Stomach smooth muscle (tissue), 2 donors: ENCODE data around the gene CDK16.

Source experiments
- H3K27ac ChIP-seq: one replicate; pipeline ENCODE4 v1.7.0; 2013; ENCODE audit warnings: mild to moderate bottlenecking, low read length, inconsistent platforms
- H3K27me3 ChIP-seq, 2 donors: one replicate each; pipeline ENCODE4 v1.7.0; 2013; ENCODE audit warnings: low read length in 2 of 2; ENCODE audit not compliant: insufficient read depth in 2 of 2, control insufficient read depth in 1 of 2
- H3K36me3 ChIP-seq, 2 donors: one replicate each; pipeline ENCODE4 v1.7.0; 2013; ENCODE audit warnings: low read length in 2 of 2; ENCODE audit not compliant: control insufficient read depth in 2 of 2, insufficient read depth in 2 of 2
- H3K4me1 ChIP-seq: one replicate; pipeline ENCODE4 v1.7.0; 2013; ENCODE audit warnings: low read length; ENCODE audit not compliant: control insufficient read depth, insufficient read depth
- H3K4me3 ChIP-seq, 2 donors: one replicate each; pipeline ENCODE4 v1.7.0; 2013; ENCODE audit warnings: low read length in 2 of 2
- H3K9ac ChIP-seq, 2 donors: one replicate each; pipeline ENCODE4 v1.7.0; 2013; ENCODE audit warnings: low read length in 2 of 2, mild to moderate bottlenecking in 1 of 2
- H3K9me3 ChIP-seq, 2 donors: one replicate each; pipeline ENCODE4 v1.7.0; 2013; ENCODE audit warnings: low read length in 2 of 2; ENCODE audit not compliant: control insufficient read depth in 2 of 2
- donor health status: healthy.
- donor health status: Pancreatic carcinoma.

CDK16 gene

DNA sequence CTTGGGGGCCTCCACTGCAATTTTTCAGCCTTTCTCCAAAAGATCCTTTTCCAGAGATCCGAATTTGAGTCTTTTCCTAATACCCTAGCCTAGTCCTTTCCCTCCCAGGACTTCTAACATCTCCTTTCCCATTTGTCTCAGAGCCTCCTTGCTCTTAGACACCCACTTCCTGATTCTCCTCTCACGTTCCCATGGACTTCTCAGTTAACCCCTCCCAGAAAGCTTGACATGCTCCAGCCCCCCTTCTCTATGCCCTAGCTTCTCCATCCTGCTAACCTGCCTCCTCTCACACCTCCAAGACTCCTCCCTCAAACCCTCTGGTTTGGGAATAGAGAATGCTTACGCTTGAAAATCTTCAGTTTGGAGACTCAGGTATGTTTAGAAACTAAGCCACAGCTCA lies 22.4 kb upstream of the CDK16 start:
- Histone ChIP-seq H3K36me3 (peaks cover 23 to 28% of the 10 kb centered on the region in 2 donors), H3K27me3 (no peaks in the 10 kb centered on the region), H3K4me1 (peaks cover 63% of the 10 kb centered on the region), H3K9ac (peak overlapping the region in 1 of 2 donors; percentile 36), H3K9me3 (no peaks in the 10 kb centered on the region), H3K27ac (no peak overlapping the region), H3K4me3 (peak overlapping the region; percentile 19 to 22)

DNA sequence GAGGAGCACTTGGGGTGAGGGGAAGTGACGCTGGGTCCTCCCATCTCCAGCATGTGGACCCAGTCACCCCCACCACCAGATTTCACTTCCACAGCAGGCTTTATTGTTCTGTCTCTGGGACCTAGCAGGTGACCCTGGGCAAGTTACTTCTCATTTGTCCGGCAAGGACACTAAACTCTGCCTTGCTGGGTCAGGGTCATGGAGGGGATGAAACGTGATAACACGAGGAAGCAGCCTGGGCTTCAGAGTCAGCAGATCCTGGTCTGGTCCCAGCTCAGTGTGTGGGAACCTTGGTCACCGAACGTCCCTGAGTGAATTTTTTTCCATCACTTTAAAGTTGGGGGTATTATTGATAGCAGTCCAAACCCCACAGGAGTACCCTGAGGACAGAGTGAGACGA lies 21.0 kb upstream of the CDK16 start:
- peaks cover 38 to 42% of the 10 kb centered on the region in 2 donors for H3K36me3 ChIP-seq
- H3K27ac ChIP-seq, result no peak overlapping the region
- no peak overlapping the region for H3K9ac ChIP-seq

DNA sequence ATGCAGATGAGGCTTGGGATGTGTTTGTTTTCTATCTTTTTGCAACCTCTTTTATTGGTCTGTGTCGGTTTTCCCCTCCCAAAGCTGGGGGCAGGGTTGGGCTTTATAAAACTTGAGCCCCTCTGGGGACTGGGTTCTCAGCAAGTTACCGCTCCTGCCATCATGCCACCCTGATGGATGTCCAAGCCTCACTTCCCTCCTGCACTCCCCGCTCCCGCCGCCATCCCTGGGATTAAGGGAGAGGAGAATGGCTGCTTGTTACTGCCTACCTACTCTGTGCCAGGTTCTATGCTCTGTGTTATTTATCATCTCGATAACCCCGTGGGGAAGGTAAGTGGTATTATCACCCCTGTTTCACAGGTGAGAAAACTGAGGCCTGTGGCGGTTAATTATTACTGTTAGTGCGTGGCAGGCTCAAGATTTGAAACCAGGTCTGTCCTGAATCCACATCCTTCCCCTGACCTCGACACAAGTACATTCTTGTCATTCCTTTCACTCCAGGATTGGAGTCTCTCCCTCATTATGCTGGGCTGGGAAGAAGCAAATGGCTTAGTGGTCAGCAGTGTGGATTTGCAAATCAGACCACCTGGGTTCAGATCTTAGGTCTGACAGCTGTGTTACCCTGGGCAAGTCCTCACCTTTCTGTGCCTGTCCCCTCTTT lies 20.3 kb upstream of the CDK16 start:
- peaks cover 0 to 2% of the 10 kb centered on the region in 2 donors for H3K27me3 ChIP-seq
- no peaks in the 10 kb centered on the region for H3K9me3 ChIP-seq
- peak overlapping the region in 1 of 2 donors; percentile 29 for H3K4me3 ChIP-seq
- H3K4me1 ChIP-seq, result peaks cover 53% of the 10 kb centered on the region
- peaks cover 44 to 48% of the 10 kb centered on the region in 2 donors for H3K36me3 ChIP-seq
- peak overlapping the region in 1 of 2 donors; percentile 21 for H3K9ac ChIP-seq
- no peak overlapping the region for H3K27ac ChIP-seq

More for the DNA sequence above, 21.0 kb upstream of the CDK16 start:
- Histone ChIP-seq H3K4me1 (peaks cover 57% of the 10 kb centered on the region), H3K4me3 (peak overlapping the region in 1 of 2 donors; percentile 29), H3K9me3 (no peaks in the 10 kb centered on the region), H3K27me3 (no peaks in the 10 kb centered on the region)

DNA sequence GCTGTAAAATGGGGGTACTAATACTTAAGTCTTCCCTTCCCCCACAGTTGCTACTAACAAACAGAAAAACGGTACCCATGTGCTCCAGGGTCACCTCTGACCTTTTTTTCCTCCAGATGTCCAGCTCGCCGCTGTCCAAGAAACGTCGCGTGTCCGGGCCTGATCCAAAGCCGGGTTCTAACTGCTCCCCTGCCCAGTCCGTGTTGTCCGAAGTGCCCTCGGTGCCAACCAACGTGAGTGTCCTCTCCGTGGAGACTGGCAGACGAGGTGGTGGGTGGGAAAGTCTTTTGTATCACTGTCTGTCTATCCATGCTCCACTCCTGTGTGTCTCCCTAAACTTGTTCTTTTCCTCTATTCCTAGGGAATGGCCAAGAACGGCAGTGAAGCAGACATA lies 19.8 kb upstream of the CDK16 start:
- H3K27me3 ChIP-seq, result peaks cover 0 to 2% of the 10 kb centered on the region in 2 donors
- no peak overlapping the region for H3K27ac ChIP-seq
- peak overlapping the region in 1 of 2 donors; percentile 15 for H3K4me3 ChIP-seq
- H3K9ac ChIP-seq, result no peak overlapping the region
- no peaks in the 10 kb centered on the region for H3K9me3 ChIP-seq
- H3K36me3 ChIP-seq, result peaks cover 45 to 52% of the 10 kb centered on the region in 2 donors
- H3K4me1 ChIP-seq, result peaks cover 50% of the 10 kb centered on the region

DNA sequence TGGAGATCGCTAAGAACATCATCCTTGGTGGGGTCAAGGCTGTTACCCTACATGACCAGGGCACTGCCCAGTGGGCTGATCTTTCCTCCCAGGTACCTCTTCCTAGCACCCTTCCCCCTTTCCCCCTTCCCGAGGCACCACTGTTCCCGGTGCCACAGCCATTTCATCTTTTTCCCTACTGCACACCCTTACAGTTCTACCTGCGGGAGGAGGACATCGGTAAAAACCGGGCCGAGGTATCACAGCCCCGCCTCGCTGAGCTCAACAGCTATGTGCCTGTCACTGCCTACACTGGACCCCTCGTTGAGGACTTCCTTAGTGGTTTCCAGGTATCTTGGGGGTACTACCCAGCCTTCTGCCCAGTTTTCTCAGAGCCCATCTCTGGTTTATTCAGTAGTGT lies 19.2 kb upstream of the CDK16 start:
- Histone ChIP-seq H3K4me1 (peaks cover 48% of the 10 kb centered on the region), H3K36me3 (peaks cover 45 to 57% of the 10 kb centered on the region in 2 donors), H3K27me3 (peaks cover 0 to 2% of the 10 kb centered on the region in 2 donors), H3K27ac (no peak overlapping the region), H3K4me3 (no peak overlapping the region), H3K9me3 (no peaks in the 10 kb centered on the region), H3K9ac (no peak overlapping the region)

DNA sequence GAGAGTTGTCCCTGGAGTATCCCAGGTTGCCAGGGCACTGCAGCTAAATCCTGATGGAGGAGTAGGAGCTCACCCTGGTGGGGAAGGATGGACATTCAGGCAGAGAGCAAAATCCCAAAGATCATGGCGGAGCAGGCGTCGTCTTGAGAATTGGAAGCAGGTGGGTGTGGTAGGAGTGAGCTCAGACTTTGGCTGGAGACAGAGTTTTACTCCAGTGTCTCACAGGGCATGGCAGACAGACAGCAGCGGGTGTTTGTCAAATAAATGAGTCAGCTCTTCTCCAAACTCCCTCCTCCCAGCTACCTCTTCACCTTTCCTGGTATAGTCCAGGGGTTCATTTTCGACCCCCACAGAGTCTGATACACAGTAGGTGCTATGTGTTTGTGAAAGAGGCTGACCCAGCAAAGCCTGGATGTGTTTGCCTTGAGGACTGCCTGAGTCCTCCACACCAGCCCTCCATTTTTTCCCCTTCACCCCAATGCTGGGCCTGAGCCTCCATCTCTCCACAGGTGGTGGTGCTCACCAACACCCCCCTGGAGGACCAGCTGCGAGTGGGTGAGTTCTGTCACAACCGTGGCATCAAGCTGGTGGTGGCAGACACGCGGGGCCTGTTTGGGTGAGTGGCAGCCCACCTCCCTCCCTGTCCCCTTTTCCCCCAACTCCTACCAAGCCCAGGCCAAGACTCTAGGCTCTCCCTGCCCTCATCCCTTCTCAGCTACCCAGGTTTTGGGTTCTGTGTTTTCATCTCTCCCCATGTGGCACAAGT lies 17.9 kb upstream of the CDK16 start:
- Histone ChIP-seq H3K36me3 (peaks cover 45 to 68% of the 10 kb centered on the region in 2 donors), H3K27me3 (peaks cover 0 to 2% of the 10 kb centered on the region in 2 donors), H3K9ac (no peak overlapping the region), H3K27ac (no peak overlapping the region), H3K9me3 (no peaks in the 10 kb centered on the region), H3K4me3 (no peak overlapping the region), H3K4me1 (peaks cover 35% of the 10 kb centered on the region)

DNA sequence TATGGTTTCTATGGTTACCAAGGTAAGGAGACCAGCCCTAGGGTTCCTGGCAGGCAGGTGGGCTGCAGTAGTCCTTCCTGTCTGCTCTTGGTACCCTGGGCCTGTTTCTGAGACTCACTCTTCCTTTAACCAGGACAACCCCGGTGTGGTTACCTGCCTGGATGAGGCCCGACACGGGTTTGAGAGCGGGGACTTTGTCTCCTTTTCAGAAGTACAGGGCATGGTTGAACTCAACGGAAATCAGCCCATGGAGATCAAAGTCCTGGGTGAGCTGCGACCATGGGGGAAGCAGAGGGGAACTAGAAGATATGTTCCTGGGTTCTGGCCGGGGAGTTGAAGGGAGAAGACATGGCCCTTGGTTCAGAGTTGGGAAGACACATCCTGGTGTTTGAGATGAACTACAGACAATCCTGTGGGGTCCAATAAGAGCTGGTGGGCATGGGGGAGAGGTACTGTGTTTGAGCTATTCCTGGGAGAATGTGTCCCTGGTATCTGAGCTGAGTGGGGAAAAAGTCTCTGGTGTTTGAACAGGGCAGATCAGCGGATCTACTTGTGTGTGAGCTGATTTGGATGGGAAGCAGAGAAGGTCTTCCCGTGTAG lies 17.0 kb upstream of the CDK16 start:
- peaks cover 27% of the 10 kb centered on the region for H3K4me1 ChIP-seq
- H3K4me3 ChIP-seq, result no peak overlapping the region
- no peaks in the 10 kb centered on the region for H3K9me3 ChIP-seq
- peaks cover 0 to 2% of the 10 kb centered on the region in 2 donors for H3K27me3 ChIP-seq
- peaks cover 50 to 77% of the 10 kb centered on the region in 2 donors for H3K36me3 ChIP-seq
- H3K27ac ChIP-seq, result no peak overlapping the region
- no peak overlapping the region for H3K9ac ChIP-seq

DNA sequence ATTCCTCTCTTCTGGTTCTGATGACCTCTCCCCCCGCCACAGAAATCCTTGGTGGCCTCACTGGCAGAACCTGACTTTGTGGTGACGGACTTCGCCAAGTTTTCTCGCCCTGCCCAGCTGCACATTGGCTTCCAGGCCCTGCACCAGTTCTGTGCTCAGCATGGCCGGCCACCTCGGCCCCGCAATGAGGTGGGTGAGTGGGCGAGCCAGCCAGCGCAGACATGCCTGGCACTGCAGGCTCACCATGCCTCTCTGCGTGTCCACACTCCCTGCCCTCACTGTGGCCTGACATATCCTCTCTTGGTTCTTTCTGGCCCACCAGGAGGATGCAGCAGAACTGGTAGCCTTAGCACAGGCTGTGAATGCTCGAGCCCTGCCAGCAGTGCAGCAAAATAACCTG lies 16.2 kb upstream of the CDK16 start:
- Histone ChIP-seq H3K9ac (no peak overlapping the region), H3K36me3 (peaks cover 50 to 84% of the 10 kb centered on the region in 2 donors), H3K4me1 (peaks cover 18% of the 10 kb centered on the region), H3K27me3 (peaks cover 0 to 2% of the 10 kb centered on the region in 2 donors), H3K9me3 (no peaks in the 10 kb centered on the region), H3K4me3 (no peak overlapping the region), H3K27ac (no peak overlapping the region)

DNA sequence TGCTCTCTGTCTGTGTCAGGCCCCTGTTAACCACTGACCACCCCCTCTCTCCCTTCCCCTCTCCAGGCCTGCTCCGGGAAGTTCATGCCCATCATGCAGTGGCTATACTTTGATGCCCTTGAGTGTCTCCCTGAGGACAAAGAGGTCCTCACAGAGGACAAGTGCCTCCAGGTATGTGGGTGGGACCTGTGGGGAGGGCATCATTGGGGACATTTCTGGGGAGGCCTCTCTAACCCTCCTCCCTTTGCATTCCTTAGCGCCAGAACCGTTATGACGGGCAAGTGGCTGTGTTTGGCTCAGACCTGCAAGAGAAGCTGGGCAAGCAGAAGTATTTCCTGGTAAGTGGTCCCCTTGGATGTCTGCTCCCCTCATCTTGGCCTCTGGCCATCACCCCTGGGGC lies 15.6 kb upstream of the CDK16 start:
- peaks cover 0 to 2% of the 10 kb centered on the region in 2 donors for H3K27me3 ChIP-seq
- peaks cover 53 to 90% of the 10 kb centered on the region in 2 donors for H3K36me3 ChIP-seq
- H3K9ac ChIP-seq, result no peak overlapping the region
- no peaks in the 10 kb centered on the region for H3K9me3 ChIP-seq
- no peak overlapping the region for H3K4me3 ChIP-seq
- H3K27ac ChIP-seq, result no peak overlapping the region
- H3K4me1 ChIP-seq, result peaks cover 12% of the 10 kb centered on the region

DNA sequence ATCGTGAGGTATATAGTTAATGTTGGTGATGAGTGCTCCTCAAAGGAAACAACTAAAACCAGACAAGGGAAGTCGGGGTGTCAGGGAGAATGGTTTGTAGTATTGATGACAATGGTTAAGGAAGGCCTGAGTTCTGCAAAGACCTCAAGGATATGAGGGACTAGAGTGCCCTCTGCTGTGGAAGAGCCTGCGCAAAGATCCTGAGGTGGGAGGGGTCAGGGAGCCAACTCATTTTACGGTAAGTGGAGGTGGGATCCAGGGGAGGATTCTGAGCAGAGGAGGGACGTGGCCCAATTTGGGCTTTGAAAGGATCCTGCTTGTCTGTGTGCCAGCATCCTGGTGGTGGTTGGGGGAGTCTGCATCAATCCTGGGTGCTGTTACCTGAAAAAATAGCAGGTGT lies 13.5 kb upstream of the CDK16 start:
- Histone ChIP-seq H3K27ac (no peak overlapping the region), H3K27me3 (peaks cover 0 to 2% of the 10 kb centered on the region in 2 donors), H3K9ac (no peak overlapping the region), H3K4me1 (no peaks in the 10 kb centered on the region), H3K4me3 (no peak overlapping the region), H3K9me3 (no peaks in the 10 kb centered on the region), H3K36me3 (peaks cover 48 to 86% of the 10 kb centered on the region in 2 donors)
